OCI-LY1 (cell line): ENCODE measurements around the gene SLC22A1.
"Not testable (repeated sequence)": the region's sequence is repeated elsewhere in the genome, so short reads cannot be mapped to it uniquely, and the experiment has no call there.

Experiments used
- EZH2 ChIP-seq: fragments of 200-600 bp; sonication (generic), shearing (Covaris generic); IDR thresholded peaks from 2 replicates; pipeline ENCODE4 v1.8.0; 2017; ENCODE audit warnings: borderline replicate concordance, mixed run types, mild to moderate bottlenecking, antibody characterized with exemption, low read length, moderate library complexity, mixed read lengths
- TF ChIP-seq, protein P1 (sequence below): fragments of 200-600 bp; sonication (generic), shearing (Covaris generic); IDR thresholded peaks from 2 replicates; pipeline ENCODE4 v1.5.1; 2017; ENCODE audit warnings: mild to moderate bottlenecking, antibody characterized with exemption, low read length, moderate library complexity, mixed read lengths

DNA sequence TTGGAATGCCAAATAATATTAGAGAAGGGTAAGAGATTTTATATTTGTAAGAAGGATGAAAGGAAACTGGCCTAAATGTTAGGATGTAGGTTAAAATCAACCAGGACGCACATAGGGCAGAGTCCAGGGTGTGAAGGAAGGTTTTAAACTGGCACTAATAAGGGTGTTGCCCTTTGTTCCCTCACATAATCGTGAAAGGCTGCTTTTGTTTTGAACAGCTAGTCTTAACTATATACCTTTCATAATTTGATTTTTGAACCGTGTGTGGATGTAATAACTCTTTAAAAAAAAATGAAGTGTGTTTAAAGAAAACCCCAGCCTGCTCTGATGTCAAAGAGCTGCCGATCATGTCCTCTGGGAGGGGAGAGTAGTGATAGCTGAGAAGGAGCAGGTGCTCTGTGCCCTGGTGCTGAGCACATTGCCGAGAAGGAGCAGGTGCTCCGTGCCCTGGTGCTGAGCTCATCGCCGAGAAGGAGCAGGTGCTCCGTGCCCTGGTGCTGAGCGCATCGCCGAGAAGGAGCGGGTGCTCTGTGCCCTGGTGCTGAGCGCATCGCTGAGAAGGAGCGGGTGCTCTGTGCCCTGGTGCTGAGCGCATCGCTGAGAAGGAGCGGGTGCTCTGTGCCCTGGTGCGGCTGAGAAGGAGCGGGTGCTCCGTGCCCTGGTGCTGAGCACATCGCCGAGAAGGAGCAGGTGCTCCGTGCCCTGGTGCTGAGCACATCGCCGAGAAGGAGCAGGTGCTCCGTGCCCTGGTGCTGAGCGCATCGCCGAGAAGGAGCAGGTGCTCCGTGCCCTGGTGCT, 31.0 kb upstream of the SLC22A1 start:
- TF ChIP-seq, protein P1, sequence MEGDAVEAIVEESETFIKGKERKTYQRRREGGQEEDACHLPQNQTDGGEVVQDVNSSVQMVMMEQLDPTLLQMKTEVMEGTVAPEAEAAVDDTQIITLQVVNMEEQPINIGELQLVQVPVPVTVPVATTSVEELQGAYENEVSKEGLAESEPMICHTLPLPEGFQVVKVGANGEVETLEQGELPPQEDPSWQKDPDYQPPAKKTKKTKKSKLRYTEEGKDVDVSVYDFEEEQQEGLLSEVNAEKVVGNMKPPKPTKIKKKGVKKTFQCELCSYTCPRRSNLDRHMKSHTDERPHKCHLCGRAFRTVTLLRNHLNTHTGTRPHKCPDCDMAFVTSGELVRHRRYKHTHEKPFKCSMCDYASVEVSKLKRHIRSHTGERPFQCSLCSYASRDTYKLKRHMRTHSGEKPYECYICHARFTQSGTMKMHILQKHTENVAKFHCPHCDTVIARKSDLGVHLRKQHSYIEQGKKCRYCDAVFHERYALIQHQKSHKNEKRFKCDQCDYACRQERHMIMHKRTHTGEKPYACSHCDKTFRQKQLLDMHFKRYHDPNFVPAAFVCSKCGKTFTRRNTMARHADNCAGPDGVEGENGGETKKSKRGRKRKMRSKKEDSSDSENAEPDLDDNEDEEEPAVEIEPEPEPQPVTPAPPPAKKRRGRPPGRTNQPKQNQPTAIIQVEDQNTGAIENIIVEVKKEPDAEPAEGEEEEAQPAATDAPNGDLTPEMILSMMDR: not testable (repeated sequence)
- not testable (repeated sequence) for TF ChIP-seq EZH2
